ENCODE measurements around the gene DNAJC9.

GRCh38 chr10:73252445-73253224 is 5.6 kb upstream of the DNAJC9 start, which contains the start of gene MRPS16:
- no peak for TF ChIP-seq CTCF (IDR thresholded peaks at IDR 0.05; ENCODE audit: low read depth, low read length, poor library complexity, severe bottlenecking)
- no peak for TF ChIP-seq EZH2phosphoT487 (IDR thresholded peaks at IDR 0.05; ENCODE audit: borderline replicate concordance, low read length)

All from DOHH2 (cell line).